GM23338 (cell line): ENCODE data around the gene MT1A. TPM values are rescaled to one million over a fixed set of nuclear protein-coding genes. Genes with fewer than 3 reads are reported as not detected.

Source experiments
- ATAC-seq: fragments of 200-7000 bp; cut with Tn5 transposase; 3 replicates; pipeline ENCODE4 v1.9.1; 2020
- DNase-seq: peaks from one replicate; pipeline ENCODE4 v3.0.0-alpha.2; 2015; ENCODE audit warnings: low spot score
- H2AFZ ChIP-seq: fragments of 200-600 bp; sonication (generic); 2 replicates; pipeline ENCODE4 v1.8.0; 2016; ENCODE audit warnings: antibody characterized with exemption, mild to moderate bottlenecking, moderate library complexity
- H3F3A ChIP-seq: fragments of 200-600 bp; sonication (generic); replicated peaks from 2 replicates; pipeline ENCODE4 v1.8.0; 2017; ENCODE audit warnings: antibody characterized with exemption, mixed run types, low read depth
- H3K27ac ChIP-seq: fragments of 200-600 bp; sonication (generic); 2 replicates; pipeline ENCODE4 v1.6.1; 2016; ENCODE audit warnings: low read depth
- H3K27me3 ChIP-seq: fragments of 200-600 bp; sonication (generic); 2 replicates; pipeline ENCODE4 v1.8.0; 2016; ENCODE audit warnings: mild to moderate bottlenecking, mixed run types, moderate library complexity; ENCODE audit not compliant: insufficient read depth
- H3K36me3 ChIP-seq: fragments of 200-600 bp; sonication (generic); 2 replicates; pipeline ENCODE4 v1.8.0; 2016; ENCODE audit warnings: mild to moderate bottlenecking; ENCODE audit not compliant: insufficient read depth
- H3K4me1 ChIP-seq: fragments of 200-600 bp; sonication (generic); 2 replicates; pipeline ENCODE4 v1.8.0; 2016; ENCODE audit warnings: mild to moderate bottlenecking, moderate library complexity; ENCODE audit not compliant: insufficient read depth
- H3K4me2 ChIP-seq: fragments of 200-600 bp; sonication (generic); 2 replicates; pipeline ENCODE4 v1.7.1; 2017; ENCODE audit warnings: mixed run types
- H3K4me3 ChIP-seq: fragments of 200-600 bp; sonication (generic); 2 replicates; pipeline ENCODE4 v1.6.1; 2016; ENCODE audit warnings: mixed run types
- H3K79me2 ChIP-seq: fragments of 200-600 bp; sonication (generic); replicated peaks from 2 replicates; pipeline ENCODE4 v1.8.0; 2017; ENCODE audit warnings: mild to moderate bottlenecking; ENCODE audit not compliant: insufficient read depth
- H3K9me2 ChIP-seq: fragments of 200-600 bp; sonication (generic); 2 replicates; pipeline ENCODE4 v1.8.0; 2017; ENCODE audit not compliant: insufficient read depth
- H4K20me1 ChIP-seq: fragments of 200-600 bp; sonication (generic); replicated peaks from 2 replicates; pipeline ENCODE4 v1.8.0; 2017; ENCODE audit warnings: mild to moderate bottlenecking; ENCODE audit not compliant: insufficient read depth
- H3K27ac Mint-ChIP-seq: 2 replicates; pipeline ENCODE4 v1.8.0; 2020; ENCODE audit warnings: inconsistent platforms, mild to moderate bottlenecking, moderate library complexity, mixed read lengths
- H3K27me3 Mint-ChIP-seq: 3 replicates; pipeline ENCODE4 v1.8.0; 2022; ENCODE audit warnings: low read depth, mild to moderate bottlenecking, moderate library complexity, mixed read lengths, inconsistent platforms; ENCODE audit not compliant: insufficient read depth, poor library complexity
- H3K36me3 Mint-ChIP-seq: 3 replicates; pipeline ENCODE4 v1.8.0; 2021; ENCODE audit warnings: low read depth, mild to moderate bottlenecking, inconsistent platforms, moderate library complexity, mixed read lengths
- H3K4me1 Mint-ChIP-seq: 3 replicates; pipeline ENCODE4 v1.8.0; 2020; ENCODE audit warnings: mild to moderate bottlenecking, inconsistent platforms, mixed read lengths
- H3K4me3 Mint-ChIP-seq: 3 replicates; pipeline ENCODE4 v1.8.0; 2021; ENCODE audit warnings: moderate library complexity, mild to moderate bottlenecking, inconsistent platforms, mixed read lengths
- H3K9me3 Mint-ChIP-seq: 3 replicates; pipeline ENCODE4 v1.8.0; 2020; ENCODE audit warnings: moderate library complexity, mild to moderate bottlenecking, inconsistent platforms, mixed read lengths
- CREB1 ChIP-seq: fragments of 250-450 bp; sonication (Bioruptor Pico); IDR thresholded peaks from 2 replicates; pipeline ENCODE4 v1.5.0; 2020; ENCODE audit warnings: low read depth, mild to moderate bottlenecking, moderate library complexity
- CTCF ChIP-seq, 2 experiments: fragments of 200-600 bp in 1 of 2; sonication (generic) in 1 of 2; conservative IDR thresholded peaks; 2 replicates each; pipeline versions ENCODE4 v1.5.1 to v1.6.1; 2016 to 2017; ENCODE audit warnings: antibody characterized with exemption in 2 of 2, low read depth in 2 of 2, mild to moderate bottlenecking in 2 of 2, moderate library complexity in 1 of 2
- EZH2 ChIP-seq: fragments of 200-600 bp; sonication (generic); IDR thresholded peaks from one replicate; pipeline ENCODE4 v1.8.0; 2017; ENCODE audit warnings: antibody characterized with exemption, mild to moderate bottlenecking, low read depth; ENCODE audit not compliant: unreplicated experiment
- JUNB ChIP-seq: IDR thresholded peaks from one replicate; pipeline ENCODE4 v1.6.1; 2016; ENCODE audit warnings: antibody characterized with exemption; ENCODE audit not compliant: unreplicated experiment
- POLR2AphosphoS5 ChIP-seq: IDR thresholded peaks from 2 replicates; pipeline ENCODE4 v1.6.1; 2016; ENCODE audit warnings: antibody characterized with exemption, low read depth
- REST ChIP-seq: IDR thresholded peaks from one replicate; pipeline ENCODE4 v1.6.1; 2018; ENCODE audit warnings: antibody characterized with exemption; ENCODE audit not compliant: unreplicated experiment
- STAT1 ChIP-seq: IDR thresholded peaks from one replicate; pipeline ENCODE4 v1.6.1; 2016; ENCODE audit warnings: antibody characterized with exemption; ENCODE audit not compliant: unreplicated experiment
- ZNF114 ChIP-seq: fragments of 250-450 bp; sonication (Bioruptor Pico); IDR thresholded peaks from 2 replicates; pipeline ENCODE4 v1.5.0; 2020; ENCODE audit warnings: mild to moderate bottlenecking, moderate library complexity
- ZNF462 ChIP-seq: fragments of 250-450 bp; sonication (Bioruptor Pico); IDR thresholded peaks from 2 replicates; pipeline ENCODE4 v1.5.0; 2020; ENCODE audit warnings: mild to moderate bottlenecking, moderate library complexity
- polyA plus RNA-seq: library from polyadenylated mRNA; unstranded; fragments of >200 nt; fragmentation: Nextera tagmentation; extraction: Ambion mirVana; gene quantifications from 2 replicates; pipeline ENCODE4 v1.2.1, GENCODE V29; 2016
- total RNA-seq: library from RNA; depleted of rRNA; stranded (reverse); fragments of >200 nt; shearing (Covaris generic); gene quantifications from 2 replicates; pipeline ENCODE4 v1.2.3, GENCODE V29; 2014

The MT1A gene
- total and polyA plus RNA-seq, 2 experiments from 2014 or later, result 2.5 TPM; not detected in 1

GRCh38 chr16:56607675-56608042 lies 30.8 kb upstream of the MT1A start:
- no peaks in the 10 kb centered on the region for H3K9me3 Mint-ChIP-seq
- no peak overlapping the region; the same call in 1 of the 2 replicates for H3K27ac Mint-ChIP-seq
- H3K36me3 Mint-ChIP-seq, result peaks cover 9% of the 10 kb centered on the region; the same call in 2 of the 3 replicates
- peaks cover 22% of the 10 kb centered on the region for H3K4me1 ChIP-seq
- H3K4me2 ChIP-seq, result peak overlapping the region; percentile 74
- H3K9me2 ChIP-seq, result no peaks in the 10 kb centered on the region
- H3K36me3 ChIP-seq, result no peaks in the 10 kb centered on the region
- H3K4me3 ChIP-seq, result peak overlapping the region; percentile 51
- no peak for DNase-seq
- H4K20me1 ChIP-seq, result no peaks in the 10 kb centered on the region
- H3K27me3 ChIP-seq, result peaks cover 69% of the 10 kb centered on the region
- no peak overlapping the region for H2AFZ ChIP-seq
- H3K27me3 Mint-ChIP-seq, result peaks cover 43% of the 10 kb centered on the region
- no peaks in the 10 kb centered on the region for H3K79me2 ChIP-seq
- H3K4me1 Mint-ChIP-seq, result peaks cover 34% of the 10 kb centered on the region
- H3K4me3 Mint-ChIP-seq, result peak overlapping the region; percentile 62
- H3F3A ChIP-seq, result peaks cover 14% of the 10 kb centered on the region; the same call in 1 of the 2 replicates
- no peak overlapping the region for H3K27ac ChIP-seq
- TF ChIP-seq STAT1, result no peak
- no peak for TF ChIP-seq JUNB
- TF ChIP-seq REST, result no peak
- TF ChIP-seq CTCF (conservative IDR thresholded peaks at IDR 0.05; ENCODE audit: low read depth in 2 of 2), result no peak
- no peak for TF ChIP-seq ZNF114 (CRISPR knock-in tag)
- TF ChIP-seq CREB1 (CRISPR knock-in tag), result no peak
- no peak; the same call in 1 of the 3 replicates for ATAC-seq

GRCh38 chr16:56608043-56608875 lies 30.2 kb upstream of the MT1A start, which contains the start of gene MT2A:
Gene MT2A (plus strand): TSS chr16:56608584. CDS start chr16:56608656, 72 bp downstream.
- peak; percentile 37 for TF ChIP-seq EZH2
- no peak for TF ChIP-seq ZNF462
- peak; percentile 44; the same call in 1 of the 2 replicates for TF ChIP-seq POLR2AphosphoS5
- no peaks in the 10 kb centered on the region for H3K9me3 Mint-ChIP-seq
- no peaks in the 10 kb centered on the region for H3K36me3 ChIP-seq
- H3K4me3 ChIP-seq, result peak within 1 kb of the TSS; percentile 51
- peaks cover 43% of the 10 kb centered on the region for H3K27me3 Mint-ChIP-seq
- H3K79me2 ChIP-seq, result no peaks in the 10 kb centered on the region
- peak within 1 kb of the TSS; percentile 80 for H2AFZ ChIP-seq
- H3K9me2 ChIP-seq, result no peaks in the 10 kb centered on the region
- H3K4me1 ChIP-seq, result peaks cover 22% of the 10 kb centered on the region
- no peak within 1 kb of the TSS for H3K27ac ChIP-seq
- peak; percentile 93 for DNase-seq
- ATAC-seq, result peak; percentile 89
- H3K4me3 Mint-ChIP-seq, result peak within 1 kb of the TSS; percentile 89
- H4K20me1 ChIP-seq, result no peaks in the 10 kb centered on the region
- H3K4me2 ChIP-seq, result peak within 1 kb of the TSS; percentile 74
- peaks cover 75% of the 10 kb centered on the region for H3K27me3 ChIP-seq
- peaks cover 9% of the 10 kb centered on the region; the same call in 2 of the 3 replicates for H3K36me3 Mint-ChIP-seq
- H3K4me1 Mint-ChIP-seq, result peaks cover 34% of the 10 kb centered on the region
- peaks cover 14% of the 10 kb centered on the region; the same call in 1 of the 2 replicates for H3F3A ChIP-seq
- no peak within 1 kb of the TSS; the same call in 1 of the 2 replicates for H3K27ac Mint-ChIP-seq
